Liver (tissue), 3 donors: ENCODE data around the gene HIP1.

Experiments
- JUND ChIP-seq, 2 donors: IDR thresholded peaks; 2 replicates each; pipeline ENCODE4 v1.6.1; 2016; ENCODE audit warnings: antibody characterized with exemption in 2 of 2
- RAD21 ChIP-seq, 2 donors: IDR thresholded peaks; 2 replicates each; pipeline ENCODE4 v1.6.1; 2016; ENCODE audit warnings: antibody characterized with exemption in 2 of 2, mild to moderate bottlenecking in 2 of 2
- RXRA ChIP-seq, 2 donors: IDR thresholded peaks; 2 replicates each; pipeline ENCODE4 v1.6.1; 2017 to 2018; ENCODE audit warnings: antibody characterized with exemption in 2 of 2, mild to moderate bottlenecking in 1 of 2
- SP1 ChIP-seq: IDR thresholded peaks from 2 replicates; pipeline ENCODE4 v1.6.1; 2018; ENCODE audit warnings: antibody characterized with exemption, mild to moderate bottlenecking
- TF ChIP-seq, protein P1 (sequence below): fragments of 150-350 bp; IDR thresholded peaks from 2 replicates; pipeline ENCODE4 v1.5.1; 2017; ENCODE audit warnings: improper control_type of control experiment, low read depth, low read length; ENCODE audit not compliant: missing input control
- TF ChIP-seq, protein P2 (sequence below): IDR thresholded peaks from 2 replicates; pipeline ENCODE4 v1.6.1; 2016; ENCODE audit warnings: antibody characterized with exemption, mild to moderate bottlenecking
- TF ChIP-seq, protein P3 (sequence below): IDR thresholded peaks from 2 replicates; pipeline ENCODE4 v1.6.1; 2016; ENCODE audit warnings: antibody characterized with exemption
- TF ChIP-seq, protein P4 (sequence below): IDR thresholded peaks from 2 replicates; pipeline ENCODE4 v1.6.1; 2016; ENCODE audit warnings: antibody characterized with exemption
- TF ChIP-seq, protein P5 (sequence below): IDR thresholded peaks from 2 replicates; pipeline ENCODE4 v1.6.1; 2016; ENCODE audit warnings: antibody characterized with exemption
- donor health status: healthy.
- donor health status: healthy.

DNA sequence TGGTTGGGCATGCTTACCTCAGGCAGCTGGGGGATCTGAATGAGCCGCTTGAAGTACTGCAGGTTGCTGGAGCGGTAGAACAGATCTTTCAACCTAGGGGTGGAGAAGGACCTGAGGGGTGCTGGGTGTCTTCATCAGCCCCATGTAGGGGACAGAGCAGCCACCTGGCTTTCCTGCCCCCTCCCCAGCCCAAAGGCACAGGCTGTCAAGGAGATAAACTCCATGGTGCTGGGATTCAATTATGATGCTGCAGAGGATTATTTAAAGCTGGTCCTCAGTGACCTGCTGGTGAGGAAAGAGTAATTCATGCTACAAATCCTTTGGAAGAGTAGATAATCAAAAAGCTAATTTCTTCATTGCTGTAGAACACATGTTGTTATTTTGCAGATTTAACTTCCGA lies 175.6 kb downstream of the HIP1 start:
- TF ChIP-seq, protein P1, sequence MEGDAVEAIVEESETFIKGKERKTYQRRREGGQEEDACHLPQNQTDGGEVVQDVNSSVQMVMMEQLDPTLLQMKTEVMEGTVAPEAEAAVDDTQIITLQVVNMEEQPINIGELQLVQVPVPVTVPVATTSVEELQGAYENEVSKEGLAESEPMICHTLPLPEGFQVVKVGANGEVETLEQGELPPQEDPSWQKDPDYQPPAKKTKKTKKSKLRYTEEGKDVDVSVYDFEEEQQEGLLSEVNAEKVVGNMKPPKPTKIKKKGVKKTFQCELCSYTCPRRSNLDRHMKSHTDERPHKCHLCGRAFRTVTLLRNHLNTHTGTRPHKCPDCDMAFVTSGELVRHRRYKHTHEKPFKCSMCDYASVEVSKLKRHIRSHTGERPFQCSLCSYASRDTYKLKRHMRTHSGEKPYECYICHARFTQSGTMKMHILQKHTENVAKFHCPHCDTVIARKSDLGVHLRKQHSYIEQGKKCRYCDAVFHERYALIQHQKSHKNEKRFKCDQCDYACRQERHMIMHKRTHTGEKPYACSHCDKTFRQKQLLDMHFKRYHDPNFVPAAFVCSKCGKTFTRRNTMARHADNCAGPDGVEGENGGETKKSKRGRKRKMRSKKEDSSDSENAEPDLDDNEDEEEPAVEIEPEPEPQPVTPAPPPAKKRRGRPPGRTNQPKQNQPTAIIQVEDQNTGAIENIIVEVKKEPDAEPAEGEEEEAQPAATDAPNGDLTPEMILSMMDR: no peak
- TF ChIP-seq RXRA (IDR thresholded peaks at IDR 0.05): no peak
- TF ChIP-seq, protein P2, sequence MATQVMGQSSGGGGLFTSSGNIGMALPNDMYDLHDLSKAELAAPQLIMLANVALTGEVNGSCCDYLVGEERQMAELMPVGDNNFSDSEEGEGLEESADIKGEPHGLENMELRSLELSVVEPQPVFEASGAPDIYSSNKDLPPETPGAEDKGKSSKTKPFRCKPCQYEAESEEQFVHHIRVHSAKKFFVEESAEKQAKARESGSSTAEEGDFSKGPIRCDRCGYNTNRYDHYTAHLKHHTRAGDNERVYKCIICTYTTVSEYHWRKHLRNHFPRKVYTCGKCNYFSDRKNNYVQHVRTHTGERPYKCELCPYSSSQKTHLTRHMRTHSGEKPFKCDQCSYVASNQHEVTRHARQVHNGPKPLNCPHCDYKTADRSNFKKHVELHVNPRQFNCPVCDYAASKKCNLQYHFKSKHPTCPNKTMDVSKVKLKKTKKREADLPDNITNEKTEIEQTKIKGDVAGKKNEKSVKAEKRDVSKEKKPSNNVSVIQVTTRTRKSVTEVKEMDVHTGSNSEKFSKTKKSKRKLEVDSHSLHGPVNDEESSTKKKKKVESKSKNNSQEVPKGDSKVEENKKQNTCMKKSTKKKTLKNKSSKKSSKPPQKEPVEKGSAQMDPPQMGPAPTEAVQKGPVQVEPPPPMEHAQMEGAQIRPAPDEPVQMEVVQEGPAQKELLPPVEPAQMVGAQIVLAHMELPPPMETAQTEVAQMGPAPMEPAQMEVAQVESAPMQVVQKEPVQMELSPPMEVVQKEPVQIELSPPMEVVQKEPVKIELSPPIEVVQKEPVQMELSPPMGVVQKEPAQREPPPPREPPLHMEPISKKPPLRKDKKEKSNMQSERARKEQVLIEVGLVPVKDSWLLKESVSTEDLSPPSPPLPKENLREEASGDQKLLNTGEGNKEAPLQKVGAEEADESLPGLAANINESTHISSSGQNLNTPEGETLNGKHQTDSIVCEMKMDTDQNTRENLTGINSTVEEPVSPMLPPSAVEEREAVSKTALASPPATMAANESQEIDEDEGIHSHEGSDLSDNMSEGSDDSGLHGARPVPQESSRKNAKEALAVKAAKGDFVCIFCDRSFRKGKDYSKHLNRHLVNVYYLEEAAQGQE: no peak
- TF ChIP-seq, protein P3, sequence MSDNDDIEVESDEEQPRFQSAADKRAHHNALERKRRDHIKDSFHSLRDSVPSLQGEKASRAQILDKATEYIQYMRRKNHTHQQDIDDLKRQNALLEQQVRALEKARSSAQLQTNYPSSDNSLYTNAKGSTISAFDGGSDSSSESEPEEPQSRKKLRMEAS: no peak
- TF ChIP-seq, protein P4, sequence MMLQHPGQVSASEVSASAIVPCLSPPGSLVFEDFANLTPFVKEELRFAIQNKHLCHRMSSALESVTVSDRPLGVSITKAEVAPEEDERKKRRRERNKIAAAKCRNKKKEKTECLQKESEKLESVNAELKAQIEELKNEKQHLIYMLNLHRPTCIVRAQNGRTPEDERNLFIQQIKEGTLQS: no peak
- no peak for TF ChIP-seq JUND (IDR thresholded peaks at IDR 0.05)
- TF ChIP-seq, protein P5, sequence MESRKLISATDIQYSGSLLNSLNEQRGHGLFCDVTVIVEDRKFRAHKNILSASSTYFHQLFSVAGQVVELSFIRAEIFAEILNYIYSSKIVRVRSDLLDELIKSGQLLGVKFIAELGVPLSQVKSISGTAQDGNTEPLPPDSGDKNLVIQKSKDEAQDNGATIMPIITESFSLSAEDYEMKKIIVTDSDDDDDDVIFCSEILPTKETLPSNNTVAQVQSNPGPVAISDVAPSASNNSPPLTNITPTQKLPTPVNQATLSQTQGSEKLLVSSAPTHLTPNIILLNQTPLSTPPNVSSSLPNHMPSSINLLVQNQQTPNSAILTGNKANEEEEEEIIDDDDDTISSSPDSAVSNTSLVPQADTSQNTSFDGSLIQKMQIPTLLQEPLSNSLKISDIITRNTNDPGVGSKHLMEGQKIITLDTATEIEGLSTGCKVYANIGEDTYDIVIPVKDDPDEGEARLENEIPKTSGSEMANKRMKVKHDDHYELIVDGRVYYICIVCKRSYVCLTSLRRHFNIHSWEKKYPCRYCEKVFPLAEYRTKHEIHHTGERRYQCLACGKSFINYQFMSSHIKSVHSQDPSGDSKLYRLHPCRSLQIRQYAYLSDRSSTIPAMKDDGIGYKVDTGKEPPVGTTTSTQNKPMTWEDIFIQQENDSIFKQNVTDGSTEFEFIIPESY: no peak
- TF ChIP-seq RAD21 (IDR thresholded peaks at IDR 0.05): no peak
- TF ChIP-seq SP1: no peak
